Loucy (cell line): ENCODE data around the gene CNOT3.

Experiments used
- CTCF ChIP-seq: fragments of 200-600 bp; sonication (generic); conservative IDR thresholded peaks from 2 replicates; pipeline ENCODE4 v1.5.1; 2014; ENCODE audit warnings: mild to moderate bottlenecking, antibody characterized with exemption, low read length
- EZH2phosphoT487 ChIP-seq: fragments of 200-600 bp; IDR thresholded peaks from 2 replicates; pipeline ENCODE4 v1.6.1; 2018; ENCODE audit warnings: antibody characterized with exemption, mild to moderate bottlenecking, moderate library complexity, borderline replicate concordance

- TF ChIP-seq CTCF: no peak
- TF ChIP-seq EZH2phosphoT487: no peak
Observed at GRCh38 chr19:54203151-54203611, 65.6 kb downstream of the CNOT3 start.
